NCI-H2029 (cell line): Measurements from ENCODE around the gene SLC39A3.

Source experiments
- DNase-seq: peaks from one replicate; lab custom pipeline; 2025; lab: John Stamatoyannopoulos, UW

SLC39A3 gene

DNA sequence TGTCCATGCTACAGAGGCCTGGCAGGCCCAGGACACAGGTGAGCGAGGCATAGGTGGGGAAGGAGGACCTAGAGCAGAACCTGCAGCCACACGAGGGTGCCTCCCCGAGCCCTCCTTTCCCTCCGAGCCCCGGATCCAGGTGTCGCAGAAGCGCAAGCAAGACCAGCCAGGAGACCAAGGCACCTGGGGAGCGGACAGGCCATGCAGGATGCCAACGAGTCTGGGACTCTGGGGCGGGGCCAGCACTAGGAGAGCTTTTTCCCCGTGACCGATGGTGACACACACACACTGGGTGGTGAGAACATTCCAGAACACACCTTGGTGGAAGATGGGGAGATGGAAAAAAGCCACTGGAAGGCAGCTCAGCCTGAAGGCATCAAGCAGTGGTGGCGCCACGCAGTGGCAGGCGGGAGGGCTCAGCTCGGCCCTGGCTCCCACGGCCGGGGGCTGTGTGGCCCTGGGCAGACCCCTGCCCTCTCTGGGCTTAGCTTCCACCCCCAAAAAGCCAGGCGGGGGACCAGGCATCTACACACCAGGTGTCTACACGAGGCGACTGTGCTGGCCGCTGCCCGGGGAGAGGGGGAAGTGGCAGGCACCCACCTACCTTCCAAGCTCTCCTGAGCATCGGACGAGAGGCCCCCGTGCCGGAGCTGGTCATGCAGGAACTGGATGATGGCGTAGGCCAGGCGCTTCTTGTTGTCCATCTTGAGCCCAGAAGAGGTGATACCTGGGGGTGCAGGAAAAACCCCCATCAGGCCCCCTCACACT, 28.7 kb upstream of the SLC39A3 start:
- DNase-seq = no peak

DNA sequence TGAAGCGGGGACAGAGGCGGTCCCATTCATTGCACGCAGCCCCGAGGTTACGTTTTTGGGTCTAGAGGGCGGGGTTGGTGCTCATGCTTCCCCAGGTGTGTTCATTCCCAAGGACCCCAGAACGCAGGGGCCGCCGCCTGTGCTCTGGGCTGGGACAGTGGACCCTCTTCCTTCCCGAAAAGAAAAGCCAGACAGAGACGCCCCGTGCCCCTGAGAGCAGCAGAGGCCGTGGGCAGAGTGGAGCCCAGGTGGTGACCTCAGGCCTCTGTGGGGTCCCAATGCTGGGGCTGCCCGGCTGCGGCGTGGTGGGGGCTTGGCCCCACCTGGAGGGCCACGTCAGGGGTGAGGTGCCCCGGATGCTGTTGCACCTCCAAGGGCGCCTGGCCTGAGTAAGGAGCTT, 27.9 kb upstream of the SLC39A3 start:
- no peak for DNase-seq

DNA sequence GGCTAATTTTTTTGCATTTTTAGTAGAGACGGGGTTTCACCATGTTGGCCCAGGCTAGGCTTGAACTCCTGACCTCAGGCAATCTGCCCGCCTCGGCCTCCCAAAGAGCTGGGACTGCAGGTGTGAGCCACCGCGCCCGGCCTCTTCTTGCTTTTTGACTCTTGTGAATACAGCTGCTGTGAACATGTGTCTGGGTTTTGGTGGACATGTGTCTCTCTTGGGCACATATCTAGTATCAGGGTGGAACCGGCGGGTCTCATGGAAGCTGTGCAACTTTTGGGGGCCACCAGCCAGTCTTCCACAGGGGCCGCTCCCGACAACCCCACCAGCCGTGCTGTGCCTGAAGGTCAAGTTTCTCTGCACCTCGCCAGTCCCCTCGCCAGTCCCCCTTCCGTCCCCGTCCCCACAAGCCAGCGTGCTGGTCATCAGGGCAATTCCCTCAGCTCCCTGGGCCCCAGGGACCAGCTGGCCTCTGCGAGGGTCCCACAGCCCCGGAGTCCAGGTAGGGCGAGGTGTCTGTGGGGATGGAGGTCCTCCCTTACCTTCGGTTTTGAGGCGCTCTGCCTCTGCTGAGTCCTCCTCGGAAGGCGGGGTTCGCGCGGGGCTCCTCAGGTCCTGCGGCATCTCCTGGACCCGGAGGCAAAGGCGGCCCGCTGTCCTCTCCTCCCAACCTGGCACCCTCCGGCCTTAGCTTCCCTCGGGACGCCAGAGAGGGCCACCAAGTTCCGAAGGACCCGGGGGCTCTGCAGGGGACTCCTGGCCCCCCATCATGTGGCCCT, 27.0 kb upstream of the SLC39A3 start:
- no peak for DNase-seq

DNA sequence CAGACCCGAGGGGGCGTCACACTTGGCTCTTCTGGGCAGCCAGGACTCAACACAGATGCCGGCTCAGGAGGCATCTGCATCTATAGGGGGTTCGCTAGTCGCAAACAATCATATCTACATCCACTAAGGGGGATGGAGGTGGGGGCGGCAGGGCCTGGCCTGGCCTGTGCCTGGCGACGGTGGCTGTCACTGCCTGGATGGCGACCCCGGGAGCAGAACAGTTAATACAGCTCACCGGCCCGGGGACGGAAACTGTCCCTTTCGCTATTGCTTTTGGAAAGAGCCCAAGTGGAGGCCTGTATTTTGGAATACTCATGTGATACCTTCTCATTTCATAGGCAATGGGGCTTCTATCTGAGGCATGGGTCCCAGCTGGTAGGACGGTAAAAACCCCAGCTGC, 25.6 kb upstream of the SLC39A3 start:
- DNase-seq = no peak

DNA sequence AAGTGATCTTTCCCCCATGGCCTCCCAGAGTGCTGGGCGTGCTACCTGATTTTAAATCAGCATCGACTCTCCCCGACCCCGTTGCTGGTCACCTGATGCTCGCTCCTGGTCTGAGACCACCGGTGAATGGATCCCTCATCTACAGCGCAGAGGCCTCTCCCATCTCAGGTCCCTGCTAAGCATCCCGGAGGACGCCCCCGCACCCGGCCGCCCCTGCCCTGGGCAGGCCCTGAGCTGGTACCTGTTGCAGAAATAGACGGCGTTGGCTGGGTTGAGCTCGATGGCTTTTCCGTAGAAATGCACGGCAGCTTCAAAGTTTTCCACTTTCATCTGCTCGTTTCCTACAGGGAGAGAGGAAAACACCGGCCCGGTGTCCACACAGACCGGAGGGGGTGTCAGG, 25.1 kb upstream of the SLC39A3 start:
- DNase-seq = no peak

DNA sequence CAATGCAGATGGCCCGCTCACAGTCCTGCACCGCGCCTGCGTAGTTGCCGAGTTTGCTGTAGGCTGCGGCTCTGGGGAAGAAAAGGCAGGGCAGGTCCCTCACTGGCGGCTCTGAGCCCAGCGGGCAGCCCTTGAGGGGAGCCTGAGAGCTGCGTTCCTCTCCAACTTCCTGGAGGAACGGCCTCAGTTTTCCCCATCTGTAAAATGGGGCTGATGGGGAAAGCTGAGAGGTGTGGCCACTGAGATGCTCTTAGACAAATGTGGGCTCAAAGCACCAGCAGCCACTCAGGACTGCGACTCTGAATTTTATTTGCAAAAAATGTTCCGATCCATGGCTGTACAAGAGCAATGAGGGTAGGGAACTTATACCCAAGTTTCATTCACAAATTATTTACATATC, 23.9 kb upstream of the SLC39A3 start:
- no peak for DNase-seq

DNA sequence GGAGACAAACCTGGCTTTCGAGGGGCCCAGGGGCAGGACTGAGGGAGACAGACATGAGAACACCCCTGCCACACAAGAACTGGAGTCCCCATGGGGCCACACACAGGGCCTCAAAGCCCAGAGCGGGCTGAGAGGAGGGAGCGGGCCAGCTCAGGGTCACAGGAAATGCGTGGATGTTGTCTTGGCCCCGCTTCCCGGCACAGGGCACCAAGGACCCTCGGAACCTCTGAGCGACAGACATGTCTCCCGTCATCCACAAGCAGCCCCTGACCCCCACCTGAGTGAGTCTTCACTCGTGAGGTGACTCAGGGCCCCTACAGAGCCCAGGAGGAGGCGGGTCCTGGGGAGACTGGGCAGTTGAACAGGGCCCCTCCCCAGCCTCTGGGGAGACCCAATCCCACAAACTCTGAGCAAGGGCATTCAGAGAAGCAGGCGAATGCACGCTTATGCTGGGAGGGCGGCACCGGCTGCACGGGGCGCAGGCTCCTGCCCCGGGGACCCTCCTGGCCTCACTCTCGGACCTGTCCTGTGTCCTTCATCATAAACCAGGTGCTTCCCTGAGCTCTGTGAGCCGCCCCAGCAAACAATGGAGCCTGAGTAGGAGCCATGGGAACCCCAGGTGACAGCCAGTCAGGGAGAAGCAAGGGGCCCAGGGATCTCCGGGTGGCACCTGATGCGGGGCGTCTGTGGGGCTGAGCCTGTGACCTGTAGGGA, 23.1 kb upstream of the SLC39A3 start:
- no peak for DNase-seq

DNA sequence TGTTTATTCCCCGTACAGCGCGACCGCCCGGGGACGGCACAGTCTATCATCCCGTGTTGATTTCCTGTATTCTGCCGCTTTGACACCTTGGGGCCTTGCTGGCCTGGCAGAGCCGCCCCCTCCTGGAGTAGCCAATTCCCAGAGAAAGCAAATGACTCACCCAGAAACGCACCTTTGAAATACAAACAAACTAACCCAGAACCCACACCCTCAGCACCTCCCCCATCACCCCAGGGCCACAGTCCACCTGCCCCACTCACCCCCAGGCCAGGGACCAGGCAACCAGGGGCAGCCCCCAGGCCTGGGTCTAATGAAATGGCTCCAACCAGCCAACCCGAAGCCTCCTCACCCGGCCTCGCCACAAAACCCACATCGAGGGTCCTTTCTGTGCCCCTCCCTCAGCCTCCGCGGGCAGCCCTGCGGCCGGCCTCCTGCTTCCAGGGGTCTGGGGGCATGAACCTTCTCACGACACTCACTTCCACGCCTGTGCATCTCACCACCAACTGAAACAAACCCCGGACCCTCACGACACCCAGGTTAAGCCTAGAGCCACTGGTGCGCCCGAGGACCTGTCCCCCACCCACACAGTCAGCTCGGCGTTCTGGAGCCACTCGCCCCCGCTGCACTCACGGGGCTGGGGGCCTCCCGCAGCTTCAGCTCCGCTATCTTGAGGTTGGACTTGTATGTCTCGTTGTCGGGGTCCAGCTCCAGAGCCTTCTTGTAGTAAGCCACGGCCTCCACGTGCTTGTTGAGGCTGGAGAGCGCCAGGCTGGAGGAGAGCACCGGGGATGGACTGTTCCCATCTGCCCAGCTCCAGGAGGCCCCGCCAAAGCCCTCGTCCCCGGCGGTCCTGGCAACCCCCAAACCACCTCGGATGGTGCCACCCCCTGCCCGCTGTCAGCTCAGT, 22.3 kb upstream of the SLC39A3 start:
- no peak for DNase-seq

DNA sequence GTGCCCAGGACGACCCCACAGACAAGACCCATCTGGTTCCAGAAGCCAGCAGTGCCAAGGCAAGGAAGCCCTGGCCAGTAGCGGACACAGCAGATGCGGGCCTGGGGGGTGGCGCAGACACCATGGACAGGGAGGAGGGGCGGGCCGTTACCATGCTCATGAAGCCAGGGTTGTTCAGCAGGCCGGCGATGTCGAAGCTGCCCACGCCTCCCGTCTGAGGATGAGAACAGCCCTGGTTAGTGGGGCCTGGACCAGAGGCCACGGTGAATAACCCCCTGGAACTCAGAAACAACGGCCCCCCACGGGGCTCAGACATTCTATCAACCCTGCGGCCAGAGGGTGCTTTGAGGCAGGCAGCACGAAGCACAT, 21.5 kb upstream of the SLC39A3 start:
- DNase-seq = no peak

DNA sequence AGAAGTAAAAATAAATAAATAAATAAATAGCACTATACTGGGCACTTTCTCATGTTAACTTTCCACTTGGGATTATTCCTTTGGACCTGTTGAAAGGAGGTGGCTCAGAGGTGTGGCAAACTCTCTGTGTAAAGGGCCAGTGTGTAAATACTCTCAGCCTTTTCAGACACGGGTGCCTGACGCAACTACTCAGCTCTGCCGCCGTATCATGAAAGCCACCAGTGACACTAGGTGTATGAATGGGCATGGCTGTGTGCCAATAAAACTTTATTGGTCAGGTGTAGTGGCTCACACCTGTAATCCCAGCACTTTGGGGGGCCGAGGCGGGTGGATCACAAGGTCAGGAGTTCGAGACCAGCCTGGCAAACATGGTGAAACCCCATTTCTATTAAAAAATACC, 20.1 kb upstream of the SLC39A3 start:
- no peak for DNase-seq

DNA sequence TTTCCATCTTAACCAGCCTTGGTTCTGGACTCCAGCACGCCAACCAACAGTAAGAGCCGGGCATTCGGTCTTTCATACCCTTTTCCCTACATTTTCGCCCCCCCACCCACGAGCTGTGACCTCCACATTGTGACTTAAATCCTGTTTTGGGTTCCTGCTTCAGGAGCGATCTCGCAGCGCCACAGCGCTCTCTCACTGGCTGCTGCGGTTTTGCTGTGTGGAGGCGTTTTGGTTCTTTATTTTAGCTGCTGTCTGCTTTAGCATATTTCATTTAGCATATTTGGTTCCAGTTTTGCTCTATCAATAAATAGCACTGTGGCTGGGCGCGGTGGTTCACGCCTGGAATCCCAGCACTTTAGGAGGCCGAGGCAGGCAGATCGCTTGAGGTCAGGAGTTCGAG, 19.5 kb upstream of the SLC39A3 start:
- no peak for DNase-seq

DNA sequence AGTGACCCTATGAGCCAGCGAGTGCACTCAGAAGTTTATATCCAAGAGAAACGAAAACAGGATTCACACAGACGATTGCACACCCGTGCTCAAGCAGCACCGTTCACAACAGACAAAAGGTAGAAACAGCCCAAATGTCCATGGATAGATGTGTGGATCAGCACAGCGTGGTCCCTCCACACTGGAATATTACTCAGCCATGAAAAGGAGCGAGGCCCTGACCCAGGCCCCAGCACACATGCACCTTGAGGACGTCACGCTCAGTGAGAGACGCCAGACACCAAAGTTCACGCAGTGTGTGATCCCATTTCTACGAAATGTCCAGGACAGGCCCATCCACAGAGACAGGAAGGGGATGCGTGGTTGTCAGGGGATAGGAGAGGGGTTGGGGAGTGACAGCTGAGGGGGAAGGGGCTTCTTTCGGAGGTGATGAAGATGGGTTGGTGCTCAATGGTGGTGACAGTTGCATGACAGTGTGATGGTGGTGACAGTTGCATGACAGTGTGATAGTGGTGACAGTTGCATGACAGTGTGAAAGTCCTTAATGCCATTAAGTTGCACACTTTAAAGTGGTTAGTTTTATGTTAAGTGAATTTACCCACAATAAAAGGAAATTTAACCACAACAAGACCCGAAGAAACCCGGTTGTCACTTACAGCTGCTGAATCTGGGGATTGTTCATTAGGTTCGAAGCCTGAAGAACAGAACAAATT, 18.9 kb upstream of the SLC39A3 start:
- DNase-seq = no peak

DNA sequence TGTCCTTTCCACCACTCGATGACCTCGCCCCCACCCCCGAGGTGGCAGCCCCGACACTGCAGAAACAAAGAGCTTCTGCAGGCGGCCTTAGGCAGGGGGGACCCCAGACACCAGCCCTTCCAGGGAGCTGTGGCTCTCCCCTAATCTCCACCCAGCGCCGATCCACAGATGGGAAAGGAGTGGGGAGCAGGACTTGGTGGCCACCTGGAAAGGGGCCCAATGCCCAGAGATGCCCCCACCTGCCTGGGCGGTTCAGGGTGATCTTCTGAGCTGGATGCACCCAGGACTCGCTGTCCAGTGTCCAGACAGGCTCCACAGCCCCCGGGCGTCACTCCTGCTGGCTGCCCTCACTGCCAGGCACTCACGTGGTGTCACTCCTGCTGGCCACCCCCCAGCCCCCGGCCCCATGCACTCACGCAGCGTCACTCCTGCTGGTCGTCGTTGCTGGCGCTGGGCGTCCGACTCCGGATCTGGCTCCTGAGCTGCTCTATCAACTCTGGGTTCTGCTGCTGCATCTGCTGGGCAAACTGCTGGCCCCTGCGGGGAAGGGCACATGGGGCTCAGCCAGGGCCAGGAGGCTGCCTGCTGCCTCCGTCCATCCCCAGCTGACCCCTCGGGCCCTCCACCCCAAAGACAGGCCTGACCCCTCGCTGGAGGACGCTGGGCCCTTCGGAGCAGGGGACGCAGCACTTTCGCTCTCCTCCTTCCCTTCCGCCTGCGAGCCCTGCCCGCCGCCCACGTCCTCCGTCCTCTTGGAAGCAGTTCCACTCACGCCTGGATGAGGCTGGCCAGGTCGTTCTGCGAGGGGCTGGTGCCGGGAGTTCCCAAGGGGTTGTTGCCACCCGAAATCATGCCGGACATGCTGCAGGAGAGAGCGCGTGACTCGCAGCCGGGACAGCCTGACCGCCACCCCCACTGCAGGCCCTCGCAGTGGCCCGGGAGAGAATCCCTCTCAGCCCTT, 17.4 kb upstream of the SLC39A3 start:
- no peak for DNase-seq

DNA sequence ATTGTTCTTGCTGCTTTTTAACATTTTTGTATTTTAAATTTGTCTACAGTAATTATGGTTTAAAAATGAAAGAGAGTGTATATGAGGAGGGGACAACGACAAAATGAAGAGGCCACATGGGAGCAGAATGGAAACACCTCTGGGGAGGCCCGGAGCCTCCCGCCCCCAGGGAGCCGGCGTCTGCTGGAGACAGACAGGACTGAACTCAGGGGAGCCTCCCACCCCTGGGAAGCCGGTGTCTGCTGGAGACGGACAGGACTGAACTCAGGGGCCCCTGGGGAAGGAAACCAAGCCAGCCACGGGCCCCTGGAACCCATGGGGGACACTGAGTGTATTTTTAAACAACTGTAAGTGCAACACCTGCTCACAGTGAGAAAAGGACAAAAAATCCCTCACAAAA, 16.7 kb upstream of the SLC39A3 start:
- no peak for DNase-seq

DNA sequence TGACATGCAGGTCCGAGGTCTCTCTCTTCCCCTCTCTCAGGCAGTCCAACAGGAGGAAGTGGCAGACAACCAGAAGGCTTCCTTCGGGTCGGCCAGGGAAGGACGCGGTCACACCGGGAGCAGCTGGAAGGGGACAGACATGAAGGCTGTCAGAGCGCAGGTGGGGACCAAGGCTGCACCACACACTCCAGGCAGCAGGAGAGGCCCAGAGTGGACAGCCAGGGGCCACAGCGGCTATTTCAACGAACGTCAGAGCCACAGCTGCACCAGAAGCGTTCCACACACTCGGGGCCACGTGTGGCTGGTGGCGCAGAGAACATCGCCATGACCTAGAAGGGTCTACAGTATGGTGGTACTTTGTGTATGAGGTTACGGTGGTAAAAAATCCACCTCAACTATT, 16.0 kb upstream of the SLC39A3 start:
- DNase-seq = no peak

DNA sequence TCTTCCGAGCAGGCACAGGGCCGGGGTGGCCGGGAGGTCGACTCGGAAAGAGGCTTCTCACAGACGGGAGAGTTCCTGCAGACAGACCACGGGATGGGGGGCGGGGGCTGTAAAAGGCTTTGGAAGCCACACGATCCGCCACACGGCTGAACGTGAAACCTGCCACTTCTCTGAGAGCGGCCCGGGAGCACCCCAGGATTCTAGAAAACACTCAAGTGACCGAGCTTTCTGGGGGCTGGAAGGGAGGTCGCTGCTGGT, 15.6 kb upstream of the SLC39A3 start:
- no peak for DNase-seq

DNA sequence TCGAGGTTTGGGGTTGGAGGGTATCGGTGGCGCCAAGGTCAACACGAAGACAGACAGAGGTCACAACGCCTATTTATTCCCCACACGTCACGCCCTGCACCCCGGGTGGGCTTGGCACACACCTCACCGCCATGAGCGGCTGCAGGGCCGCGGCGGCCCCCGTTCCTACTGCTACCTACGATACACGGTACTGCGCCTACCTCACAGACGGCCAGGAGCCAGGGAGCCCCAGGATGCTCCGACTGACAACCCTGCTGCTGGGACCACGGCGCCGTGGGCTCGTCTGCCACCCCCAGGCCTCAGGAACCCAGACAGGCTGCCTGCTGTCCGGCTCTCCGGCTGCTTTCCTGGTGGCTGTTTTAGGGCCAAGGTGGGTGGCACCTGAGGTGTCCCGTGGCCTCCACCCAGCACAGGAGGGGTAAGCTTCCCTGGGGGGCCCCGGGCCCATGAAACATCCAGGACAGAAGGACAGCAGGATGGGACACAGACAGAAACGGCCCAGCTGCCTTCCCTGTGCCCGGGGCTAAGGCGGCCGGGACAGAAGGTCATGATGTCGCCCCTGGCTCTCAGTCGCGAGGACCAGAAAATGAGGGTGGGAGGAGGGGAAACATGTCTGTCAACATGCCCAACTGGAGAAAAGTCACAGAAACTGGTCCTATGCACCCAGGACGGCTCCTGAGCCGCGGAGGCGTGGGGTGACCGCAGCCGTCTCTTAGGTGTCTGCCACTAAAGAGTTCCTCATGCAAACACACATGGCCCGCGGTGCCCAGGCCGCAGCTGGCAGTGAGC, 15.0 kb upstream of the SLC39A3 start:
- no peak for DNase-seq

DNA sequence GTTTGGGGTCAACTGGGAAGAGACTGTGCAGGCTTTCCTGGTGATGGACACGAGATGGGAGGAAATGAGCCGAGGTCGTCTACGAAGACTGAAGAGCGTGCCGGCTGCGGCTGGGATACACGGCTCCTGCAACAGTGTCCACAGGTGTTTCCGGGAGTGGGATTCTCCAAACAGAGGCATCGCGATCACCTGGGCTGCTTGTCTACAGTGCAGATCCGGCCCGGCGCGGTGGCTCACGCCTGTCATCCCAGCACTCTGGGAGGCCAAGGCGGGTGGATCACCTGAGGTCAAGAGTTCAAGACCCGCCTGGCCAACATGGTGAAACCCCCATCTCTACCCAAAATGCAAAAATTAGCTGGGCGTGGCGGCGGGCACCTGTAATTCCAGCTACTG, 11.6 kb upstream of the SLC39A3 start:
- no peak for DNase-seq

DNA sequence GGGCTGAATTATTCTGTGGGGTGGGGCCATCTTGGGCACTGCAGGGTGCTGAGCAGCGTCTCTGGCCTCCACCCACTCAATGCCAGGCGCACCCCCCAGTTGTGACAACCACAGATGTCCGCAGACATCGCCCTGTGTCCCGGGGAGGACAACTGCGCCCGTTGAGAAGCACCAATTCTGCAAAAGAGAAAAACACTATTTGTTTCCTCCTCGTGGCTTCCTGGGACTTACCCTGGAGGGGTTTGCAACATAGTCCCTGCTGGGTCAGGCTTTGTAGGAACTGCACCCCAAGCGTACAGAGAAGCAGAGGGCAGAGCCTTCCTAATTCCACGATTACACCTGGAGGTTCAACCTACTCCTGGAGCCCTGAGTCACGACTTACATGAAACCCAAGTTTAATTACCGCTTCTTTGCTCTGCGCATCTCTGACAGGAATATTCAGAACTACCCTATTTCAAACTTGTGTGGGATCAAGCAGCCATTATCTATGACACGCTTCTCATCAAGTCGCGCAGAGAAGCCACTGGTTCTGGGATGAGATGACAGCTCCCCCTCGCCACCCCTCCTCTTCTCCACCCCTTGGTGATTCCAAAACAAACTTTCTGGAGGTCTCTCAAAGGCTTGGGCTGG, 11.1 kb upstream of the SLC39A3 start:
- no peak for DNase-seq
